Tibial nerve (tissue), 4 donors: ENCODE measurements around the gene QKI.

Experiments used
- EP300 ChIP-seq, 2 donors: sonication (generic); formaldehyde crosslinking; IDR thresholded peaks; one replicate each; pipeline ENCODE4 v1.6.1; 2017; ENCODE audit warnings: antibody characterized with exemption in 2 of 2, mild to moderate bottlenecking in 1 of 2
- POLR2A ChIP-seq, 2 donors: fragments of 450-650 bp; IDR thresholded peaks; one replicate each; pipeline ENCODE4 v1.6.1; 2017; ENCODE audit warnings: antibody characterized with exemption in 2 of 2, mild to moderate bottlenecking in 2 of 2, moderate library complexity in 2 of 2
- TF ChIP-seq, protein P1 (sequence below), 5 experiments: fragments of 200-600 bp in 3 of 5; fragments of 450-650 bp in 2 of 5; sonication (generic) in 3 of 5; IDR thresholded peaks; one replicate each; pipeline ENCODE4 v1.5.1; 2016 to 2019; ENCODE audit warnings: antibody characterized with exemption in 5 of 5, mild to moderate bottlenecking in 3 of 5, moderate library complexity in 2 of 5

GRCh38 chr6:163397326-163397725 lies 17.2 kb upstream of the QKI start:
- TF ChIP-seq, protein P1, sequence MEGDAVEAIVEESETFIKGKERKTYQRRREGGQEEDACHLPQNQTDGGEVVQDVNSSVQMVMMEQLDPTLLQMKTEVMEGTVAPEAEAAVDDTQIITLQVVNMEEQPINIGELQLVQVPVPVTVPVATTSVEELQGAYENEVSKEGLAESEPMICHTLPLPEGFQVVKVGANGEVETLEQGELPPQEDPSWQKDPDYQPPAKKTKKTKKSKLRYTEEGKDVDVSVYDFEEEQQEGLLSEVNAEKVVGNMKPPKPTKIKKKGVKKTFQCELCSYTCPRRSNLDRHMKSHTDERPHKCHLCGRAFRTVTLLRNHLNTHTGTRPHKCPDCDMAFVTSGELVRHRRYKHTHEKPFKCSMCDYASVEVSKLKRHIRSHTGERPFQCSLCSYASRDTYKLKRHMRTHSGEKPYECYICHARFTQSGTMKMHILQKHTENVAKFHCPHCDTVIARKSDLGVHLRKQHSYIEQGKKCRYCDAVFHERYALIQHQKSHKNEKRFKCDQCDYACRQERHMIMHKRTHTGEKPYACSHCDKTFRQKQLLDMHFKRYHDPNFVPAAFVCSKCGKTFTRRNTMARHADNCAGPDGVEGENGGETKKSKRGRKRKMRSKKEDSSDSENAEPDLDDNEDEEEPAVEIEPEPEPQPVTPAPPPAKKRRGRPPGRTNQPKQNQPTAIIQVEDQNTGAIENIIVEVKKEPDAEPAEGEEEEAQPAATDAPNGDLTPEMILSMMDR (IDR thresholded peaks at IDR 0.05) = no peak
- TF ChIP-seq POLR2A (IDR thresholded peaks at IDR 0.05) (no peak), EP300 (IDR thresholded peaks at IDR 0.05) (no peak)
